HCT116 (cell line): ENCODE results near the gene CKB. TPM values are rescaled to one million over a fixed set of nuclear protein-coding genes. Genes with fewer than 3 reads are reported as not detected.

ENCODE experiments used
- ATAC-seq: fragments of 200-7000 bp; cut with Tn5 transposase; 2 replicates; pipeline ENCODE4 v1.9.1; 2020; ENCODE audit warnings: mild to moderate bottlenecking, moderate library complexity
- BruUV-seq: library from RNA; stranded (reverse); fragments of 400-500 nt; replicated peaks from 2 replicates; lab custom pipeline; 2021; lab: Mats Ljungman, UMichigan
- CTCF ChIA-PET: fragments of 300-600 bp; sonication (Branson Sonifier 250); formaldehyde crosslinking; loops from one replicate; lab custom pipeline; 2021; ENCODE audit warnings: antibody characterized with exemption; lab: Charles Lee
- POLR2A ChIA-PET: fragments of 300-600, 350-600 bp; sonication (Branson Sonifier 250); formaldehyde crosslinking; loops from one replicate; lab custom pipeline; 2021; ENCODE audit warnings: antibody characterized with exemption; lab: Charles Lee
- RAD21 ChIA-PET, 2 experiments: fragments of 300-600 bp; sonication (Branson Sonifier 250); formaldehyde crosslinking; loops; one replicate each; lab custom pipeline; 2023; ENCODE audit warnings: low total read pairs in 2 of 2; ENCODE audit not compliant: uncharacterized antibody in 2 of 2, unreplicated experiment in 2 of 2, low non-redundant PET in 1 of 2; lab: Charles Lee
- DNase-seq: peaks from one replicate; pipeline ENCODE4 v3.0.0-alpha.2; 2010; ENCODE audit warnings: low read depth, low spot score
- H2AFZ ChIP-seq: fragments of 200-600 bp; shearing (Covaris generic), sonication (generic); 2 replicates; pipeline ENCODE4 v1.6.1; 2017; ENCODE audit warnings: low read depth, mixed run types, mixed read lengths, antibody characterized with exemption, low read length; ENCODE audit not compliant: poor library complexity, severe bottlenecking
- H3K27ac ChIP-seq: 2 replicates; pipeline ENCODE4 v1.5.1; 2012; ENCODE audit warnings: low read depth, low read length
- H3K27me3 ChIP-seq: fragments of 200-600 bp; sonication (generic); 2 replicates; pipeline ENCODE4 v1.6.1; 2016; ENCODE audit warnings: mixed run types, low read length, mixed read lengths; ENCODE audit not compliant: insufficient read depth
- H3K36me3 ChIP-seq, 2 experiments: fragments of 200-500 bp in 1 of 2; fragments of 200-600 bp in 1 of 2; sonication (Bioruptor generic) in 1 of 2; sonication (generic) in 1 of 2; 2 replicates each; pipeline versions ENCODE4 v1.5.1 to v1.6.1; 2014 to 2016; ENCODE audit warnings: low read length in 2 of 2, inconsistent platforms in 1 of 2, mixed read lengths in 1 of 2, mixed run types in 1 of 2; ENCODE audit not compliant: insufficient read depth in 2 of 2, control insufficient read depth in 1 of 2
- H3K4me1 ChIP-seq, 2 experiments: fragments of 200-600 bp in 1 of 2; sonication (generic) in 1 of 2; 2 replicates each; pipeline versions ENCODE4 v1.5.1 to v1.6.1; 2012 to 2017; ENCODE audit warnings: low read length in 2 of 2, inconsistent platforms in 1 of 2, mild to moderate bottlenecking in 1 of 2, mixed read lengths in 1 of 2, mixed run types in 1 of 2, moderate library complexity in 1 of 2; ENCODE audit not compliant: insufficient read depth in 2 of 2, control insufficient read depth in 1 of 2
- H3K4me2 ChIP-seq: fragments of 200-600 bp; sonication (generic); 2 replicates; pipeline ENCODE4 v1.6.1; 2017; ENCODE audit warnings: mixed run types, low read length, mixed read lengths
- H3K4me3 ChIP-seq, 2 experiments: fragments of 200-600 bp in 1 of 2; sonication (generic) in 1 of 2; replicated peaks in 1 of 2; 2 replicates each; pipeline ENCODE4 v1.5.1; 2011 to 2016; ENCODE audit warnings: low read length in 2 of 2, control low read depth in 1 of 2, low read depth in 1 of 2, mild to moderate bottlenecking in 1 of 2, mixed read lengths in 1 of 2, mixed run types in 1 of 2
- H3K79me2 ChIP-seq: fragments of 200-600 bp; sonication (generic); 2 replicates; pipeline ENCODE4 v1.6.1; 2017; ENCODE audit warnings: mild to moderate bottlenecking, mixed run types, low read length, moderate library complexity, mixed read lengths; ENCODE audit not compliant: insufficient read depth
- H3K9ac ChIP-seq: fragments of 200-600 bp; sonication (generic); 2 replicates; pipeline ENCODE4 v1.6.1; 2016; ENCODE audit warnings: low read length, mixed read lengths
- H3K9me2 ChIP-seq: fragments of 200-600 bp; sonication (generic), shearing (Covaris generic); 2 replicates; pipeline ENCODE4 v1.6.1; 2017; ENCODE audit warnings: mixed run types, mild to moderate bottlenecking, moderate library complexity; ENCODE audit not compliant: insufficient read depth
- H3K9me3 ChIP-seq, 2 experiments: fragments of 200-500 bp in 1 of 2; fragments of 200-600 bp in 1 of 2; sonication (Bioruptor generic) in 1 of 2; sonication (generic) in 1 of 2; 2 replicates each; pipeline ENCODE4 v1.6.1; 2014 to 2017; ENCODE audit warnings: low read length in 2 of 2, mixed read lengths in 2 of 2, inconsistent platforms in 1 of 2, low read depth in 1 of 2, mild to moderate bottlenecking in 1 of 2, mixed run types in 1 of 2, moderate library complexity in 1 of 2; ENCODE audit not compliant: control insufficient read depth in 1 of 2, insufficient read depth in 1 of 2
- H4K20me1 ChIP-seq: fragments of 200-600 bp; sonication (generic), shearing (Covaris generic); 2 replicates; pipeline ENCODE4 v1.6.1; 2017; ENCODE audit warnings: mixed run types, mild to moderate bottlenecking, moderate library complexity; ENCODE audit not compliant: insufficient read depth
- ELF1 ChIP-seq: IDR thresholded peaks from 2 replicates; pipeline ENCODE4 v1.6.1; 2012; ENCODE audit warnings: low read depth, borderline replicate concordance
- MAX ChIP-seq: IDR thresholded peaks from 2 replicates; pipeline ENCODE4 v1.6.1; 2012
- SP1 ChIP-seq: IDR thresholded peaks from 2 replicates; pipeline ENCODE4 v1.6.1; 2012; ENCODE audit warnings: low read depth
- intact Hi-C: fragments of 100-400 bp; cut with micrococcal nuclease; formaldehyde crosslinking; loops from 2 replicates; pipeline ENCODE4 v1.10.0; 2022
- total RNA-seq: library from RNA; stranded (reverse); gene quantifications from one replicate; pipeline ENCODE4 v1.2.1, GENCODE V29; 2021; ENCODE audit not compliant: unreplicated experiment
- TF ChIP-seq, protein P1 (sequence below), 3 experiments: fragments of 200-600 bp in 1 of 3; sonication (generic) in 1 of 3; IDR thresholded peaks in 2 of 3; conservative IDR thresholded peaks in 1 of 3; 2 replicates each; pipeline ENCODE4 v1.5.1; 2012 to 2017; ENCODE audit warnings: low read depth in 2 of 3, low read length in 2 of 3, antibody characterized with exemption in 1 of 3, borderline replicate concordance in 1 of 3, control low read depth in 1 of 3, mild to moderate bottlenecking in 1 of 3, mixed read lengths in 1 of 3, mixed run types in 1 of 3, moderate library complexity in 1 of 3; ENCODE audit not compliant: insufficient read depth in 1 of 3

The CKB gene
- total RNA-seq, 1 experiment from 2014 or later, result 605 TPM

DNA sequence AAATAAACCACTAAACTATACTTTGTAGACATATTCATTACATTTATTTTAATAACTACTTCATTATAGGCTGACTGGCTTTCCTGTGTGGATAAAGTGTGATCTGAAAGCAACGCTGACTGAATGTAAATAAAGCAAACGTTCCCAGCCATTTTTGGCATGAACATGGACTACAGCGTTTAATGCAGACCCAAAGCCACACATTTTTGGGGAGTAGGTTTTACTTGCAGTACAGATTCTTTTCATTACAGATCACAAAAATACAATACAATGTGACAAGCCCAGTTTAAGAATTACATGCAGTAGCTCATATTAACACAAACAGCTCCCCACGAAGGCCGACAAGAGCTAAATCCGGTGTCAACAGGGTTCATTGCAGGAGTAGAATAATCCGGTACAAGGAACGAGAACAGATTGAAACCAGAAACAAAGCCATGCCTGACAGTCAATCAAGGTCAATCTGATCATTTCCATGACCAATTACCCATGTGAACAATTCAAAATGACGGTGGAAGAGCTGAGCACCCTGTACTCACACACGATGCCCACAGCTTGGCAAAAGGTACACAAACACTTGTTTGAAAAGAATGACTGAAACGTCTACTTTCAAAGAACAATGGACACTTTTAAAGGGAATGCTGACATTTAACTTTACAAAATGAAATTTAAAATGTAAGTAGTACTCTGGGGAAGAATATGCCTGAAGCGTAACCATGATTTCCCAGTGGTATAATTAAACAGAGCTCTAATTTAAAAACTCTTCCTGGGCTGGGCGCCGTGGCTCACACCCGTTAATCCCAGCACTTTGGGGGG, 34.5 kb upstream of the CKB start:
- Histone ChIP-seq H3K36me3 (peaks cover 13 to 27% of the 10 kb centered on the region in 2 experiments; a peak in 3 of 4 replicates), H3K9me2 (no peaks in the 10 kb centered on the region), H3K27ac (no peak overlapping the region), H3K9ac (no peak overlapping the region), H3K4me2 (no peak overlapping the region), H3K9me3 (no peaks in the 10 kb centered on the region), H3K4me3 (no peak overlapping the region), H3K79me2 (peaks cover 58% of the 10 kb centered on the region), H4K20me1 (peaks cover 10% of the 10 kb centered on the region; the same call in 1 of the 2 replicates), H3K4me1 (peaks cover 14 to 21% of the 10 kb centered on the region in 2 experiments), H3K27me3 (no peaks in the 10 kb centered on the region), H2AFZ (no peak overlapping the region)
- DNase-seq (no peak), ATAC-seq (no peak)
- ChIA-PET POLR2A (interaction anchor here (1.3 kb wide), 1 partner anchor 34 kb away, joined by 5 read pairs; the partner anchor contains the start of gene CKB), CTCF (interaction anchor here (1.1 kb wide), 1 partner anchor 11 kb away, joined by 3 read pairs; no protein-coding TSS in a partner anchor), RAD21 (interaction anchor here in 1 of 2 experiments (0.7 kb wide), 1 partner anchor 11 kb away, joined by 3 read pairs; no protein-coding TSS in a partner anchor)
- intact Hi-C loops, result no loop called here
- BruUV-seq, result no TSS peak
- TF ChIP-seq ELF1 (no peak), MAX (no peak), SP1 (no peak)
- TF ChIP-seq, protein P1, sequence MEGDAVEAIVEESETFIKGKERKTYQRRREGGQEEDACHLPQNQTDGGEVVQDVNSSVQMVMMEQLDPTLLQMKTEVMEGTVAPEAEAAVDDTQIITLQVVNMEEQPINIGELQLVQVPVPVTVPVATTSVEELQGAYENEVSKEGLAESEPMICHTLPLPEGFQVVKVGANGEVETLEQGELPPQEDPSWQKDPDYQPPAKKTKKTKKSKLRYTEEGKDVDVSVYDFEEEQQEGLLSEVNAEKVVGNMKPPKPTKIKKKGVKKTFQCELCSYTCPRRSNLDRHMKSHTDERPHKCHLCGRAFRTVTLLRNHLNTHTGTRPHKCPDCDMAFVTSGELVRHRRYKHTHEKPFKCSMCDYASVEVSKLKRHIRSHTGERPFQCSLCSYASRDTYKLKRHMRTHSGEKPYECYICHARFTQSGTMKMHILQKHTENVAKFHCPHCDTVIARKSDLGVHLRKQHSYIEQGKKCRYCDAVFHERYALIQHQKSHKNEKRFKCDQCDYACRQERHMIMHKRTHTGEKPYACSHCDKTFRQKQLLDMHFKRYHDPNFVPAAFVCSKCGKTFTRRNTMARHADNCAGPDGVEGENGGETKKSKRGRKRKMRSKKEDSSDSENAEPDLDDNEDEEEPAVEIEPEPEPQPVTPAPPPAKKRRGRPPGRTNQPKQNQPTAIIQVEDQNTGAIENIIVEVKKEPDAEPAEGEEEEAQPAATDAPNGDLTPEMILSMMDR (IDR thresholded peaks at IDR 0.05 in 2 of 3, conservative IDR thresholded peaks at IDR 0.05 in 1 of 3; ENCODE audit: borderline replicate concordance in 1 of 3, insufficient read depth in 1 of 3, low read depth in 2 of 3, low read length in 2 of 3), result no peak
